Spleen (tissue), 11 donors: ENCODE data around the gene LPGAT1. TPM values are rescaled to one million over a fixed set of nuclear protein-coding genes. Genes with fewer than 3 reads are reported as not detected.

ENCODE experiments used
- DNase-seq: peaks from one replicate; pipeline ENCODE4 v3.0.0-alpha.2; 2020
- H3K27ac ChIP-seq, 8 donors: fragments of 200-600 bp; sonication (generic) in 7 of 8; 1 replicate in 4 of 8; 2 replicates in 4 of 8; pipeline versions ENCODE4 v1.5.0 to v1.8.0; 2016 to 2021; ENCODE audit warnings: inconsistent platforms in 4 of 8, mild to moderate bottlenecking in 4 of 8, moderate library complexity in 1 of 8
- H3K27me3 ChIP-seq, 7 donors: fragments of 200-600 bp; sonication (generic) in 6 of 7; replicated peaks in 1 of 7; 1 replicate in 4 of 7; 2 replicates in 3 of 7; pipeline versions ENCODE4 v1.5.0 to v1.8.0; 2016 to 2021; ENCODE audit warnings: inconsistent platforms in 3 of 7, mild to moderate bottlenecking in 1 of 7
- H3K36me3 ChIP-seq, 6 donors: fragments of 200-600 bp; sonication (generic) in 5 of 6; 1 replicate in 4 of 6; 2 replicates in 2 of 6; pipeline versions ENCODE4 v1.5.0 to v1.8.0; 2016 to 2021; ENCODE audit warnings: inconsistent platforms in 2 of 6
- H3K4me1 ChIP-seq, 6 donors: fragments of 200-600 bp; sonication (generic) in 5 of 6; 1 replicate in 3 of 6; 2 replicates in 3 of 6; pipeline versions ENCODE4 v1.5.0 to v1.8.0; 2016 to 2021; ENCODE audit warnings: inconsistent platforms in 3 of 6
- H3K4me3 ChIP-seq, 8 donors: fragments of 200-600 bp; sonication (generic) in 7 of 8; 1 replicate in 4 of 8; 2 replicates in 4 of 8; pipeline versions ENCODE4 v1.5.0 to v1.8.0; 2016 to 2021; ENCODE audit warnings: inconsistent platforms in 4 of 8, mild to moderate bottlenecking in 4 of 8, moderate library complexity in 2 of 8
- H3K9me3 ChIP-seq, 8 donors: fragments of 200-600 bp; sonication (generic) in 7 of 8; 1 replicate in 4 of 8; 2 replicates in 4 of 8; pipeline versions ENCODE4 v1.5.0 to v1.8.0; 2016 to 2021; ENCODE audit warnings: inconsistent platforms in 4 of 8
- POLR2A ChIP-seq, 3 donors: fragments of 450-650 bp; IDR thresholded peaks; one replicate each; pipeline ENCODE4 v1.5.1; 2017; ENCODE audit warnings: antibody characterized with exemption in 3 of 3, mild to moderate bottlenecking in 1 of 3
- POLR2AphosphoS5 ChIP-seq, 3 donors: sonication (generic); formaldehyde crosslinking; IDR thresholded peaks; one replicate each; pipeline ENCODE4 v1.5.1; 2017; ENCODE audit warnings: antibody characterized with exemption in 3 of 3
- WGBS, 5 donors: extraction: QIAGEN DNeasy Blood & Tissue Kit in 3 of 5; methylation state at CpG; one replicate each; pipeline versions ENCODE4 v1.1.5 to v1.1.7; 2013 to 2018; 5-methylcytosine and 5-hydroxymethylcytosine counted together
- intact Hi-C: fragments of 100-400 bp; cut with DNase I; formaldehyde crosslinking; loops from one replicate; pipeline ENCODE4 v1.15.0; 2023; ENCODE audit warnings: low total_unique reads
- polyA plus RNA-seq, 3 donors: library from polyadenylated mRNA; stranded (reverse); fragments of 200-250 nt; gene quantifications; one replicate each; pipeline ENCODE4 v1.2.1, GENCODE V29; 2013
- total RNA-seq, 7 donors: library from RNA; depleted of rRNA in 3 of 7; stranded (reverse); fragments of >200 nt in 3 of 7; fragmentation: NEBNext Ultra II Directional in 4 of 7; extraction: Animal tissue kit (Norgen Biotek cat#: 25700) in 4 of 7; gene quantifications; one replicate each; pipeline versions ENCODE4 v1.1.0 to v1.2.1, GENCODE V29; 2016 to 2021
- TF ChIP-seq, protein P1 (sequence below), 11 experiments: fragments of 200-600 bp in 7 of 11; fragments of 450-650 bp in 4 of 11; sonication (generic) in 4 of 11; IDR thresholded peaks in 8 of 11; conservative IDR thresholded peaks in 3 of 11; 1 replicate in 7 of 11; 2 replicates in 4 of 11; pipeline versions ENCODE4 v1.4.0 to v1.8.0; 2016 to 2021; ENCODE audit warnings: antibody characterized with exemption in 11 of 11, inconsistent platforms in 4 of 11, mild to moderate bottlenecking in 1 of 11
- donor health status: healthy with polysubstance abuse.
- donor health status: DM: no; HTN: no; CAD: no; lungs with moderate emphysema.
- donor health status: DM: no; HTN: no; CAD: no.
- donor health status: Bipolar disorder and iron deficiency.
- donor health status: healthy.
- donor health status: DM: no; HTN: no; CAD: no.
- donor health status: DM: yes; HTN: yes; CAD: no.

LPGAT1 gene
- total and polyA plus RNA-seq, 10 donors, result 8.8 to 80.6 (median 60.7) TPM

DNA sequence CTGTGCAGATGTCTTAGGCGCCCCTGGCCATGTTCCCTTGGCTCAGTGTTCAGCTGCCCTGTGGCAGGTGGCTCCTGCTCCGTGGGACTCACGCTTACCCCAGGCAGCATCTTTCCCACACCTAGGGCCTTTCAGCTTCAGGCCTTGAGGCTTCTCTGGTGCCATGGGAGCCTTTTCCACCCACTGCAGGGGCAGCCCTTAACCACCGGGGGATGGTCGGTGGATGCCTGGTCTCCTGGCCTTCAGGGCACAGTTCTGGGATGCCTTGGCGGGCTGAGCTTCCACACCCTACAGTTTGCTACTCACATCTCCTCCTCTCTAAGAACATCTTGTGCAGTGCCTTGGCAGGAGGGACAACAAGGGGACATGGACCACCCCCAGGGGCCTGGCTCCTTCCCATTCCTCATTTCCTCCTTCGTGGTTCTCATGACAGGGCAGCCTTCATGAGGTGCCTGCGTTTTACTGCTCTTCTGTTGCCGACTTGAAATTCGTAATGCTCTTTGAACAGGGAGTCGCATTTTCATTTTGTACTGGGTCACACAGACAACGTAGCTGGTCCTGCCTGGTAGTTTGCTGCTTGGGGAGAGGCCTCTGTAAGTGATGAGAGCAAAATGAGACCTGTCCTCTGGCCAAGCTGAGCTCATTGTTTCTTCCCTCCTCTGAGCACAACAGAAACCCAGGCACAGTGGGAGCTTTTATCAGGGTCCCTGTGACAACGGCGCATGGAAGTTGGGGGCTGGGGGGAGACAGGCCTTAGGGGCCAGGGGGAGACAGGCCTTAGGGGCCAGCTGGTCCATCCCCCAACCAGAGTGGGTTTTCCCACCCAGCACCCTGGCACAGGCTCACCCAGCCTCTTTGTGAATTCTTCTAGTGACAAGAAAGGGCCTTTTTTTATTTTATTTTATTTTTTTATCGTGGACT is 93.2 kb downstream of the LPGAT1 start:
- Histone ChIP-seq H3K4me3 (no peak overlapping the region), H3K36me3 (no peaks in the 10 kb centered on the region), H3K9me3 (no peaks in the 10 kb centered on the region), H3K4me1 (peaks cover 0 to 40% (median 23%) of the 10 kb centered on the region in 6 donors), H3K27me3 (no peaks in the 10 kb centered on the region), H3K27ac (no peak overlapping the region)
- TF ChIP-seq POLR2A (IDR thresholded peaks at IDR 0.05) (no peak), POLR2AphosphoS5 (IDR thresholded peaks at IDR 0.05) (no peak)
- TF ChIP-seq, protein P1, sequence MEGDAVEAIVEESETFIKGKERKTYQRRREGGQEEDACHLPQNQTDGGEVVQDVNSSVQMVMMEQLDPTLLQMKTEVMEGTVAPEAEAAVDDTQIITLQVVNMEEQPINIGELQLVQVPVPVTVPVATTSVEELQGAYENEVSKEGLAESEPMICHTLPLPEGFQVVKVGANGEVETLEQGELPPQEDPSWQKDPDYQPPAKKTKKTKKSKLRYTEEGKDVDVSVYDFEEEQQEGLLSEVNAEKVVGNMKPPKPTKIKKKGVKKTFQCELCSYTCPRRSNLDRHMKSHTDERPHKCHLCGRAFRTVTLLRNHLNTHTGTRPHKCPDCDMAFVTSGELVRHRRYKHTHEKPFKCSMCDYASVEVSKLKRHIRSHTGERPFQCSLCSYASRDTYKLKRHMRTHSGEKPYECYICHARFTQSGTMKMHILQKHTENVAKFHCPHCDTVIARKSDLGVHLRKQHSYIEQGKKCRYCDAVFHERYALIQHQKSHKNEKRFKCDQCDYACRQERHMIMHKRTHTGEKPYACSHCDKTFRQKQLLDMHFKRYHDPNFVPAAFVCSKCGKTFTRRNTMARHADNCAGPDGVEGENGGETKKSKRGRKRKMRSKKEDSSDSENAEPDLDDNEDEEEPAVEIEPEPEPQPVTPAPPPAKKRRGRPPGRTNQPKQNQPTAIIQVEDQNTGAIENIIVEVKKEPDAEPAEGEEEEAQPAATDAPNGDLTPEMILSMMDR (IDR thresholded peaks at IDR 0.05 in 8 of 11, conservative IDR thresholded peaks at IDR 0.05 in 3 of 11), result no peak
- intact Hi-C loops, result no loop called here
- 85 to 92% (median 91%) methylated on average over 13 to 15 of the region's 15 CpGs for WGBS, 5 donors
- DNase-seq, result no peak

DNA sequence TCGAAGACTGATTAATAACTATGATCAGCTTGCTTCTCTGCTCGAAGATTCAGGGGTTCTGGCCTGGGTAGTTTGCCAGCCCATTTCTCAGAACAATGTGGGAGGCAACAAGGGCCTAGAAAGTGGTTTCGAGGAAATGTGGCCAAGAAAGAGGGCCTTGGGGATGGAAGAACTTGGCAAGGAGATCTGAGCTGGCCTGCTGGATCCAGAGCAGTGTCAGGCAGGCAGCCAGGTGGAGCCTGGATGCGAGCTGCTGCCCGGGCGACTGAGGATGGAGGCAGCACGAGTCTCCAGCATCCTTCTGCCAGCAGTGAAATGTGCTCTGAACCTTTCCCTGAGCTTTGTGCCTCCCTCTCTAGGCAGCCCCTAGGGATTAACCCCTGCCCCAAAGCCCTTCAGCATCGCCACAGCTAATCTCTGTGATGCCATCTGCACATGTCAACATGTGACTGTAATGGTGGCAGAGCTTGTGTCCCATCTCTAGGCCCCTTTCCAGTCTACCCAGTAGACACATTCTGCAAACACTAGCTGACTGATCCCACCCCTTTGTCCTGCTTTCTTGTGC is 94.1 kb downstream of the LPGAT1 start:
- Histone ChIP-seq H3K27me3 (no peaks in the 10 kb centered on the region), H3K4me3 (no peak overlapping the region), H3K9me3 (no peaks in the 10 kb centered on the region), H3K36me3 (no peaks in the 10 kb centered on the region), H3K27ac (no peak overlapping the region), H3K4me1 (peaks cover 0 to 40% (median 23%) of the 10 kb centered on the region in 6 donors)
- intact Hi-C loops, result no loop called here
- no peak for DNase-seq
- TF ChIP-seq, protein P1 (IDR thresholded peaks at IDR 0.05 in 8 of 11, conservative IDR thresholded peaks at IDR 0.05 in 3 of 11), result no peak
- no peak for TF ChIP-seq POLR2AphosphoS5 (IDR thresholded peaks at IDR 0.05)
- TF ChIP-seq POLR2A (IDR thresholded peaks at IDR 0.05), result no peak
- 74 to 88% (median 87%) methylated on average over 8 of the region's 8 CpGs for WGBS, 5 donors

DNA sequence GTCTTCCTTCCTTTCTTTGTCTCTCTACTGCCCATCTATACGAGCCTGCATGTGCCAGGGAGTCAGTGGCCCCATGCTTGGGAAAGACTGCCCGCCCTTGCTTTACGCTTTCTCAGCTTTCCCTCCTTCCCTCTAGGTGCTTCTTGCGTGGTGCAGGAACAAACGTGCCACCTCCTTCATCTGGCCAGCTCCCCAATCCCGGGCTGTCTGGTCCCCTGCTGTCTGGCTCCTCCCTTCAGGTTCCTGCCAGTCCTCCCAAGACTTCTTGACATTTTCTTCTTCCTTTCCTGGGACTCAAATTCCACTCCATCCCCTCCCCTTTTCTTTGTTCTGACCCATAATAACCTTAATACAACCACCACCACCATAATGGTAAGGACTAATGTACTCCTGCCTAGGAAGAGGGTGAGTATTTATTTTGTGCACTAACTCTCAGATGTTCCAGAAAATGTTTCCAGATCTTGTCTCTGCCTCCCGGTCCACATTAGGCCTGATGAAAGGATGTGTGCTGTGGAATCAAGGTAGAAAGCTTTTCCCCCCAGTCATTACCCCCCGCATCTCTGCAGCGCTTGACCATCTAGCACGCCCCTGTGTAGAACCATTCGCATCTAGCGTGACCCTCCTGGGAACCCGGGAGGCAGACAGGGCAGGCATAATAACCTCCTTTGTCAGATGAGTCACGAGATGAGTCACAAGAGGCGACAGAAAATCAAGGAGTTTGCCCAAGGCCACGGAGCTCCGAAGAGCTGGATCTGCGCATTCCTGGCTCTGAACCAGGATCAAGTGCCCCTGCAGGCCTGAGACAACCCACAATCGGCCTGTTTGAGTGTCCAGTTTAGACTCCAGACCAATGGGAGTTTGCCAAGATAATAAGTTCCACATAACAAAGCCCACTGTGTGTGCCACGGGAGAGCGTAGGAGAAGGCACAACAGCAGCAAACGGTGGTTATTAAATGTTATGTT is 95.1 kb downstream of the LPGAT1 start:
- Histone ChIP-seq H3K36me3 (no peaks in the 10 kb centered on the region), H3K27ac (no peak overlapping the region), H3K4me1 (peaks cover 0 to 33% (median 22%) of the 10 kb centered on the region in 6 donors), H3K27me3 (no peaks in the 10 kb centered on the region), H3K9me3 (no peaks in the 10 kb centered on the region), H3K4me3 (no peak overlapping the region)
- 79 to 85% (median 82%) methylated on average over 22 of the region's 22 CpGs for WGBS, 5 donors
- DNase-seq, result no peak
- TF ChIP-seq POLR2AphosphoS5 (IDR thresholded peaks at IDR 0.05), result no peak
- no peak for TF ChIP-seq POLR2A (IDR thresholded peaks at IDR 0.05)
- TF ChIP-seq, protein P1 (IDR thresholded peaks at IDR 0.05 in 8 of 11, conservative IDR thresholded peaks at IDR 0.05 in 3 of 11), result no peak
- intact Hi-C loops, result no loop called here
